GM23338 (cell line): ENCODE measurements around the gene SLU7.

ENCODE experiments used
- CREB1 ChIP-seq: fragments of 250-450 bp; sonication (Bioruptor Pico); IDR thresholded peaks from 2 replicates; pipeline ENCODE4 v1.5.0; 2020; ENCODE audit warnings: low read depth, mild to moderate bottlenecking, moderate library complexity
- EZH2 ChIP-seq: fragments of 200-600 bp; sonication (generic); IDR thresholded peaks from one replicate; pipeline ENCODE4 v1.8.0; 2017; ENCODE audit warnings: antibody characterized with exemption, mild to moderate bottlenecking, low read depth; ENCODE audit not compliant: unreplicated experiment
- EZH2phosphoT487 ChIP-seq: fragments of 200-600 bp; sonication (generic); IDR thresholded peaks from one replicate; pipeline ENCODE4 v1.8.1; 2018; ENCODE audit warnings: antibody characterized with exemption; ENCODE audit not compliant: unreplicated experiment
- JUNB ChIP-seq: IDR thresholded peaks from one replicate; pipeline ENCODE4 v1.6.1; 2016; ENCODE audit warnings: antibody characterized with exemption; ENCODE audit not compliant: unreplicated experiment
- NANOG ChIP-seq: IDR thresholded peaks from 2 replicates; pipeline ENCODE4 v1.6.1; 2016; ENCODE audit warnings: antibody characterized with exemption, borderline replicate concordance
- POLR2AphosphoS5 ChIP-seq: IDR thresholded peaks from 2 replicates; pipeline ENCODE4 v1.6.1; 2016; ENCODE audit warnings: antibody characterized with exemption, low read depth
- STAT1 ChIP-seq: IDR thresholded peaks from one replicate; pipeline ENCODE4 v1.6.1; 2016; ENCODE audit warnings: antibody characterized with exemption; ENCODE audit not compliant: unreplicated experiment
- ZNF114 ChIP-seq: fragments of 250-450 bp; sonication (Bioruptor Pico); IDR thresholded peaks from 2 replicates; pipeline ENCODE4 v1.5.0; 2020; ENCODE audit warnings: mild to moderate bottlenecking, moderate library complexity
- ZNF331 ChIP-seq: fragments of 250-450 bp; sonication (Bioruptor Pico); IDR thresholded peaks from 2 replicates; pipeline ENCODE4 v1.5.0; 2020; ENCODE audit warnings: low read depth, mild to moderate bottlenecking, moderate library complexity
- TF ChIP-seq, protein P1 (sequence below), 2 experiments: fragments of 200-600 bp in 1 of 2; sonication (generic) in 1 of 2; conservative IDR thresholded peaks; 2 replicates each; pipeline versions ENCODE4 v1.5.1 to v1.6.1; 2016 to 2017; ENCODE audit warnings: antibody characterized with exemption in 2 of 2, low read depth in 2 of 2, mild to moderate bottlenecking in 2 of 2, moderate library complexity in 1 of 2
- TF ChIP-seq, protein P2 (sequence below): IDR thresholded peaks from 2 replicates; pipeline ENCODE4 v1.6.1; 2016; ENCODE audit warnings: antibody characterized with exemption
- TF ChIP-seq, protein P3 (sequence below): IDR thresholded peaks from one replicate; pipeline ENCODE4 v1.6.1; 2018; ENCODE audit warnings: antibody characterized with exemption; ENCODE audit not compliant: unreplicated experiment

DNA sequence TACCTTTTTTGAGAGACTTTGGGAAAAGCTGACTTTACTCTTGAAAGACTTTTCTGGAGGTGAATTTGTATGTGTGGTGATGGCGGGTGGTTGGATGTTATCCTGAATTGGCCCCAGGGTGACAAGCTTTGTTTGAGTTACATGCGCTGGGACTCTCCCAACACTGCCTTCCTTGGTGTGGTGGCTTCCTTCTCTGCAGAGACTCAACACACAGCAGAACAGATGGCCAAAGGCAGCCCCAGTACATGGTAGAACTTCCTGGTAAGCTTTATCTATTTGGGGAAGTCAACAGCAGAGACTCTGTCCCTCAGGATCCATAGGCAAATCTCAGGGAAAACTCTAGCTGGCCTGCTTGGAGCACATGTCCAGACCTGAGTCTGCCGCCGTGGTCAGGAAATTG, 66.6 kb downstream of the SLU7 start:
- TF ChIP-seq EZH2, result no peak
- TF ChIP-seq, protein P1, sequence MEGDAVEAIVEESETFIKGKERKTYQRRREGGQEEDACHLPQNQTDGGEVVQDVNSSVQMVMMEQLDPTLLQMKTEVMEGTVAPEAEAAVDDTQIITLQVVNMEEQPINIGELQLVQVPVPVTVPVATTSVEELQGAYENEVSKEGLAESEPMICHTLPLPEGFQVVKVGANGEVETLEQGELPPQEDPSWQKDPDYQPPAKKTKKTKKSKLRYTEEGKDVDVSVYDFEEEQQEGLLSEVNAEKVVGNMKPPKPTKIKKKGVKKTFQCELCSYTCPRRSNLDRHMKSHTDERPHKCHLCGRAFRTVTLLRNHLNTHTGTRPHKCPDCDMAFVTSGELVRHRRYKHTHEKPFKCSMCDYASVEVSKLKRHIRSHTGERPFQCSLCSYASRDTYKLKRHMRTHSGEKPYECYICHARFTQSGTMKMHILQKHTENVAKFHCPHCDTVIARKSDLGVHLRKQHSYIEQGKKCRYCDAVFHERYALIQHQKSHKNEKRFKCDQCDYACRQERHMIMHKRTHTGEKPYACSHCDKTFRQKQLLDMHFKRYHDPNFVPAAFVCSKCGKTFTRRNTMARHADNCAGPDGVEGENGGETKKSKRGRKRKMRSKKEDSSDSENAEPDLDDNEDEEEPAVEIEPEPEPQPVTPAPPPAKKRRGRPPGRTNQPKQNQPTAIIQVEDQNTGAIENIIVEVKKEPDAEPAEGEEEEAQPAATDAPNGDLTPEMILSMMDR (conservative IDR thresholded peaks at IDR 0.05; ENCODE audit: low read depth in 2 of 2), result no peak
- TF ChIP-seq JUNB, result no peak
- no peak for TF ChIP-seq EZH2phosphoT487
- no peak for TF ChIP-seq STAT1
- no peak for TF ChIP-seq POLR2AphosphoS5
- TF ChIP-seq, protein P2, sequence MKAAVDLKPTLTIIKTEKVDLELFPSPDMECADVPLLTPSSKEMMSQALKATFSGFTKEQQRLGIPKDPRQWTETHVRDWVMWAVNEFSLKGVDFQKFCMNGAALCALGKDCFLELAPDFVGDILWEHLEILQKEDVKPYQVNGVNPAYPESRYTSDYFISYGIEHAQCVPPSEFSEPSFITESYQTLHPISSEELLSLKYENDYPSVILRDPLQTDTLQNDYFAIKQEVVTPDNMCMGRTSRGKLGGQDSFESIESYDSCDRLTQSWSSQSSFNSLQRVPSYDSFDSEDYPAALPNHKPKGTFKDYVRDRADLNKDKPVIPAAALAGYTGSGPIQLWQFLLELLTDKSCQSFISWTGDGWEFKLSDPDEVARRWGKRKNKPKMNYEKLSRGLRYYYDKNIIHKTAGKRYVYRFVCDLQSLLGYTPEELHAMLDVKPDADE, result no peak
- TF ChIP-seq, protein P3, sequence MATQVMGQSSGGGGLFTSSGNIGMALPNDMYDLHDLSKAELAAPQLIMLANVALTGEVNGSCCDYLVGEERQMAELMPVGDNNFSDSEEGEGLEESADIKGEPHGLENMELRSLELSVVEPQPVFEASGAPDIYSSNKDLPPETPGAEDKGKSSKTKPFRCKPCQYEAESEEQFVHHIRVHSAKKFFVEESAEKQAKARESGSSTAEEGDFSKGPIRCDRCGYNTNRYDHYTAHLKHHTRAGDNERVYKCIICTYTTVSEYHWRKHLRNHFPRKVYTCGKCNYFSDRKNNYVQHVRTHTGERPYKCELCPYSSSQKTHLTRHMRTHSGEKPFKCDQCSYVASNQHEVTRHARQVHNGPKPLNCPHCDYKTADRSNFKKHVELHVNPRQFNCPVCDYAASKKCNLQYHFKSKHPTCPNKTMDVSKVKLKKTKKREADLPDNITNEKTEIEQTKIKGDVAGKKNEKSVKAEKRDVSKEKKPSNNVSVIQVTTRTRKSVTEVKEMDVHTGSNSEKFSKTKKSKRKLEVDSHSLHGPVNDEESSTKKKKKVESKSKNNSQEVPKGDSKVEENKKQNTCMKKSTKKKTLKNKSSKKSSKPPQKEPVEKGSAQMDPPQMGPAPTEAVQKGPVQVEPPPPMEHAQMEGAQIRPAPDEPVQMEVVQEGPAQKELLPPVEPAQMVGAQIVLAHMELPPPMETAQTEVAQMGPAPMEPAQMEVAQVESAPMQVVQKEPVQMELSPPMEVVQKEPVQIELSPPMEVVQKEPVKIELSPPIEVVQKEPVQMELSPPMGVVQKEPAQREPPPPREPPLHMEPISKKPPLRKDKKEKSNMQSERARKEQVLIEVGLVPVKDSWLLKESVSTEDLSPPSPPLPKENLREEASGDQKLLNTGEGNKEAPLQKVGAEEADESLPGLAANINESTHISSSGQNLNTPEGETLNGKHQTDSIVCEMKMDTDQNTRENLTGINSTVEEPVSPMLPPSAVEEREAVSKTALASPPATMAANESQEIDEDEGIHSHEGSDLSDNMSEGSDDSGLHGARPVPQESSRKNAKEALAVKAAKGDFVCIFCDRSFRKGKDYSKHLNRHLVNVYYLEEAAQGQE, result no peak
- no peak for TF ChIP-seq CREB1 (CRISPR knock-in tag)
- no peak for TF ChIP-seq NANOG
- TF ChIP-seq ZNF114, result no peak
- TF ChIP-seq ZNF331 (CRISPR knock-in tag), result no peak
